GM12874 (cell line): ENCODE results near the gene CEP63.

Experiments
- CTCF ChIP-seq: IDR thresholded peaks from 2 replicates; pipeline ENCODE4 v1.5.1; 2011; ENCODE audit warnings: low read depth, mild to moderate bottlenecking, control low read depth, low read length, moderate library complexity; ENCODE audit not compliant: insufficient read depth

Gene CEP63

DNA sequence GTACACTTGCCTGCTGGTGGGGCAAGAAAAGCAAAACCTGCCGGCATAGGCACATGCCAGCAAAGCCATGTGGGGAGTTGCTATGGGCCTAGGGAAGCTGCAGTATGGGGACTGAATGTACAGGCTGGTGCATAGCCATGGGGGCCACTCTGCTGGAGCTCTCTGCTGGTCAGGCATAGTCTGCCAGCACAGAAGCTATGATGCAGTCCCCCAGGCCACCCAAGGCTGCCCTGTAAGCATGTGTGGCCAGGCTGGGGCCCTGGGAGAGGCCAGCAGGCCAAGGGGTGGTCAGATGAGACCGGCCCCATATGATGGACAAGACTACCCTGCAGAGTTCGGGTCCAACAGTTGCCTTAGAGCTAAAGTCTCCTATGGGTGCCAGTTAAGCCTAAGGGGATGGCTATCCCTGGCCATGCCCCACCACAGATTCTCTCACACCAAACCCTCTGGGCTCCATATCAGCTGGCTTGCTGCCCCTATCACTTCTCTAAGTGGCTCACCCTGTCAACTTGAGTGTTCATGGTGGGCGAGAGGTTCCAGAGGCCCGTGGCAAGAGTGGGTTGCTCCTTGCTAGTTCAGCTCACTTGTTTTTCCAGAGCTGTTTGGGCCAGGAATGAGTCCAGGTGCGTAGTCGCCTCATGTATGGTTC is 41.8 kb downstream of the CEP63 start:
- no peak for TF ChIP-seq CTCF

GRCh38 chr3:134533493-134533892 is 47.6 kb downstream of the CEP63 start:
- no peak for TF ChIP-seq CTCF

DNA sequence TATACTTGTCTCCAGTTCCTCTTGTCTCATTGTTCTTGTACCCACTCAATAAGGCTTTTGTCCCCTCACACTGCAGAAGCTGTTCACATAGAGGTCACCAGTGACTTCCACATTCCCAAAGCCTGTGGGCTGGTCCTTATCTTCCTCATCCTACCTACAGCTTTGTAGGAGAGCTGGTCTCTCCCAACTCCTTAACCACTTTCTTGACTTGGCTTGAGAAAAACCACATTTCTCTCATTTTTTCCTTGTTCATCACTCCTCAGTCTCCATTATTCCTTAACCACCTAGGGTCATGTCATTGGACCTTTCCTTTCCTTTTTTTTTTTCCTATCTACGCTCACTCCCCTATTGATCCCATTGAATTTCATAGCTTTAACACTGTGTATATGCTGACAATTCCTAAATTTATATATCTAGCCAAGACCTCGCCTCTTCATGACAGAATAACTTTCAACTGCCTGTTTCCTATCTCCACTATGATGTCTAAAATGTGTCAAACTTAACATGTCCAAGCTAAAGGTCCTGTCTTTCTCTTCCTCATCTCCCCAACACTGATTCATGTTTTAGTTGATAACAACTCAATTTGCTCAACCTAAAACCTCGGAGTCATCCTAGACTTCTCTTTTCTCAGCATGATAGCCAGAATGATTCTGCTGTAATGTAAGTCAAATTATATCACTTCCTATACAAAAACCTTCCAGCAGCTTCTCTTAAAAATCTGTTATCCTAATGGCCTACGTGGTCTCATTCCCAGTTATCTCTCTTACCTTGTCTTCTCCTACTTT is 49.5 kb downstream of the CEP63 start:
- no peak for TF ChIP-seq CTCF

DNA sequence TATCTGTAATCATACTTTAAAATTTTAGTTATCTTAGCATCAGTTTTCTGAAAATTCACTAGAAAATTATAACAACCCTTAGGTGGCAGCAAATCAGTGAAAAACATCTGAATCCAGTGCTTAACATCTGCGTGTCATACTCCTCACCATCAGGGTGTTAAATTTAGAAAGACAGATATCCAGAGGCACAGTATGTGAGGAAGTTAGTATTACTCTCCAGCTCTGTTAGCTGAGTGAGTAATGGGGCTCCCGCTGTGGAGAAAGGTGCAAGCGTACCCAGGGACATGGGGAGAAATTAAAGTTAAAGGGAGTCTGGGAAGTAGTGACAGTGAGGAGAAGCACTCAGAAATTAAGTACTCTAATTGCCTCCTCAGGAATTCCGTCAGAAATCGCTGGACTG is 50.9 kb downstream of the CEP63 start:
- no peak for TF ChIP-seq CTCF

DNA sequence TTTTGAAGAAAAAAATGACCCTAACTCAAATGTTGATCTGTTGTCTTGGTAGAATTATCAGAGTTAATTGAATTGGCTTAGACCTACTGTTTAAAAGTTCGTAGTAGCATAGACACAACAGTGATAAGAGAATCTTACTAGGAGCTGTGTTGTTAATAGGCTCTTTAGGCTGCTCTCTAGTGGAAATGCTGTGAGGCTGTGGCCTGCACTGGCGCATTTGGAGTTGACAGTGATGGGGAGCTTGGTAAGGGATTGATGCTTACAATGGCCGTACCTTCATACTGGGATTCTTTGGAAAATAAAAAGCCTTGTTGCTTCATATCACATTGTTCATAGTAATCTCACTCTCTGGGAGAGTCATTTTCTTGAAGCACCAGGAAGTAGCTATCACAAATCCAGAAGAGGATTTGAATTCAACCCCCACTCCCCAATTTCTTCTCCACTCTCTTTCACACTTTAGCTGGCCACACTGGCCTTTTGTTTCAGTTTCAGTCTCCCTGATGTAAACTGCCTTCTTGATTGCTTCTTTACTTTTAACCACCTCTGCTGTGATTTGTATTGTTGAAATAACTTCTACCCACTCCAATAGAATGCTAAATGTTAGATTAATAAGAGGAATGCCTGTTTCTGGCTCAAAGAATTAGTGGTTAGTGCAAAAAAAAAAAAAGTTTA is 56.6 kb downstream of the CEP63 start:
- TF ChIP-seq CTCF, result no peak

GRCh38 chr3:134543113-134543512 is 57.3 kb downstream of the CEP63 start:
- no peak for TF ChIP-seq CTCF

DNA sequence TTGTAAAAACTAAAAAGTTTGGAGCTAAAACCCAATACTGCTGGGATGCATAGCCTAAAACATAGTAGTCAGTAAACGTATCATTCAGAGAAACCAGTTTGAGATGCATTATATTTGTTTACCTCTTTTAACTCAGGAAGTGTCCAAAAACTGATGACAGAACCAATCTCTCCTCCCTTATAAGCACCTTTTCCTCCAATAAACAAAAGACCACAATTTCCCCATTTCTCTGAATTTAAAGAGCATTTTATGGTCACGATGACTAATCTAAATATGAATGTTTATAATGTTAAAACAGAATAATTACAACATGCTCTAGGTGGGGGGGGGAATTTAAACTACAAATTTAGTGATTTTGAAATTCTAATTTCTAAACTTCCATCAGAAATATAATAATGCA is 58.5 kb downstream of the CEP63 start:
- no peak for TF ChIP-seq CTCF
